K562 (cell line): ENCODE results near the gene FOXO3. TPM values are rescaled to one million over a fixed set of nuclear protein-coding genes. Genes with fewer than 3 reads are reported as not detected.

Experiments used
- ATAC-seq: fragments of 200-7000 bp; cut with Tn5 transposase; 3 replicates; pipeline ENCODE4 v1.9.1; 2020; ENCODE audit warnings: moderate library complexity
- BruUV-seq: library from RNA; stranded (reverse); fragments of 400-500 nt; replicated peaks from 2 replicates; lab custom pipeline; 2021; lab: Mats Ljungman, UMichigan
- CTCF ChIA-PET: fragments of 300-600 bp; formaldehyde crosslinking; extraction: SDS; loops from one replicate; lab custom pipeline; 2021; ENCODE audit warnings: low intra/inter-chr PET ratio; lab: Yijun Ruan, JAX
- POLR2A ChIA-PET: fragments of 300-600, 350-650 bp; sonication (Branson Sonifier 250); formaldehyde crosslinking; extraction: SDS; loops from one replicate; lab custom pipeline; 2021; ENCODE audit warnings: antibody characterized with exemption, inconsistent platforms; lab: Yijun Ruan, JAX
- DNase-seq, 4 experiments: peaks; one replicate each; pipeline versions ENCODE4 v3.0.0 to v3.0.0-alpha.2; 2011 to 2018; ENCODE audit warnings: low spot score in 3 of 4, mixed read lengths in 3 of 4; ENCODE audit errors: extremely low read depth in 1 of 4
- FAIRE-seq: peaks from 2 replicates; lab custom pipeline; 2011; peaks lifted over from hg19 to GRCh38; lab: Jason Lieb, UNC
- H2AFZ ChIP-seq: 2 replicates; pipeline ENCODE4 v1.6.0; 2011; ENCODE audit warnings: low read depth, low read length, control low read depth, inconsistent platforms
- H3K27ac ChIP-seq: fragments of 200-600 bp; 3 replicates; pipeline ENCODE4 v1.8.0; 2011; ENCODE audit warnings: low read depth, mild to moderate bottlenecking, control low read depth, inconsistent platforms, low read length, moderate library complexity, mixed read lengths; ENCODE audit errors: extremely low read depth
- H3K27me3 ChIP-seq, 2 experiments: fragments of 300-600 bp in 1 of 2; 2 replicates in 1 of 2; 3 replicates in 1 of 2; pipeline versions ENCODE4 v1.6.0 to v1.8.0; 2011; ENCODE audit warnings: inconsistent platforms in 2 of 2, low read length in 2 of 2, mild to moderate bottlenecking in 1 of 2, mixed read lengths in 1 of 2, moderate library complexity in 1 of 2; ENCODE audit not compliant: control insufficient read depth in 2 of 2, insufficient read depth in 2 of 2
- H3K36me3 ChIP-seq: fragments of 300-600 bp; 3 replicates; pipeline ENCODE4 v1.8.0; 2011; ENCODE audit warnings: mild to moderate bottlenecking, low read length, inconsistent platforms; ENCODE audit not compliant: control insufficient read depth, insufficient read depth
- H3K4me1 ChIP-seq, 2 experiments: fragments of 200-600 bp in 1 of 2; replicated peaks in 1 of 2; 2 replicates in 1 of 2; 3 replicates in 1 of 2; pipeline versions ENCODE4 v1.5.1 to v1.8.0; 2011; ENCODE audit warnings: inconsistent platforms in 2 of 2, low read length in 2 of 2, mild to moderate bottlenecking in 1 of 2, mixed read lengths in 1 of 2, moderate library complexity in 1 of 2; ENCODE audit not compliant: control insufficient read depth in 2 of 2, insufficient read depth in 2 of 2
- H3K4me2 ChIP-seq: 2 replicates; pipeline ENCODE4 v1.6.1; 2011; ENCODE audit warnings: low read length, control low read depth, inconsistent platforms, mixed read lengths; ENCODE audit not compliant: insufficient read depth
- H3K4me3 ChIP-seq: fragments of 200-600 bp; sonication (generic), shearing (Covaris generic); 2 replicates; pipeline ENCODE4 v1.5.1; 2016; ENCODE audit warnings: control low read depth, inconsistent platforms
- H3K79me2 ChIP-seq: fragments of 200-600 bp; 3 replicates; pipeline ENCODE4 v1.8.0; 2011; ENCODE audit warnings: low read length, inconsistent platforms; ENCODE audit not compliant: control insufficient read depth, insufficient read depth
- H3K9ac ChIP-seq, 2 experiments: 2 replicates each; pipeline versions ENCODE4 v1.6.0 to v1.6.1; 2011; ENCODE audit warnings: low read depth in 2 of 2, low read length in 2 of 2, control low read depth in 1 of 2, inconsistent platforms in 1 of 2, mild to moderate bottlenecking in 1 of 2, mixed read lengths in 1 of 2; ENCODE audit not compliant: insufficient read depth in 1 of 2
- H3K9me1 ChIP-seq: one replicate; pipeline ENCODE4 v1.6.0; 2011; ENCODE audit warnings: inconsistent platforms, mild to moderate bottlenecking, low read length, moderate library complexity; ENCODE audit not compliant: control insufficient read depth, insufficient read depth
- H3K9me3 ChIP-seq: replicated peaks from 2 replicates; pipeline ENCODE4 v1.5.1; 2011; ENCODE audit warnings: low read depth, low read length, inconsistent platforms; ENCODE audit not compliant: control insufficient read depth, insufficient read depth
- H4K20me1 ChIP-seq: replicated peaks from 2 replicates; pipeline ENCODE4 v1.6.1; 2011; ENCODE audit warnings: low read length, inconsistent platforms, mixed read lengths; ENCODE audit not compliant: control insufficient read depth, insufficient read depth
- CHD2 ChIP-seq: IDR thresholded peaks from 2 replicates; pipeline ENCODE4 v1.6.1; 2011; ENCODE audit warnings: low read depth, low read length
- ELF4 ChIP-seq: fragments of 450-650 bp; formaldehyde crosslinking; IDR thresholded peaks from 2 replicates; pipeline ENCODE4 v1.4.0; 2022; ENCODE audit warnings: missing genetic modification characterization
- PCBP2 ChIP-seq: fragments of 200-400 bp; formaldehyde crosslinking; IDR thresholded peaks from 2 replicates; pipeline ENCODE4 v1.6.1; 2018; ENCODE audit warnings: low read length, low read depth, mild to moderate bottlenecking, moderate library complexity; ENCODE audit not compliant: poor library complexity, severe bottlenecking
- SAP30 ChIP-seq: fragments of 200-600 bp; sonication (generic); IDR thresholded peaks from 2 replicates; pipeline ENCODE4 v1.6.1; 2012; ENCODE audit warnings: borderline replicate concordance, low read depth, mild to moderate bottlenecking, moderate library complexity, low read length, control low read depth, inconsistent platforms; ENCODE audit not compliant: insufficient read depth, poor library complexity, severe bottlenecking
- SRSF7 ChIP-seq: fragments of 200-400 bp; formaldehyde crosslinking; optimal IDR thresholded peaks from 2 replicates; pipeline ENCODE3; 2017; ENCODE audit warnings: mild to moderate bottlenecking, low read depth, low read length
- TAF15 ChIP-seq: fragments of 200-400 bp; formaldehyde crosslinking; IDR thresholded peaks from 2 replicates; pipeline ENCODE4 v1.6.1; 2017; ENCODE audit warnings: mild to moderate bottlenecking, low read depth, low read length, moderate library complexity
- ZC3H8 ChIP-seq: fragments of 450-650 bp; IDR thresholded peaks from 2 replicates; pipeline ENCODE4 v1.6.1; 2017
- ZNF263 ChIP-seq: sonication (generic); formaldehyde crosslinking; IDR thresholded peaks from 2 replicates; pipeline ENCODE4 v1.8.0; 2022; ENCODE audit warnings: mild to moderate bottlenecking, missing genetic modification reagents, borderline replicate concordance
- WGBS: fragments of 100-300 bp; shearing (Covaris generic); methylation state at CpG from one replicate; pipeline ENCODE4 v1.1.6; 2016; ENCODE audit warnings: low coverage, mixed read lengths; ENCODE audit not compliant: insufficient coverage; ENCODE audit errors: missing lambda C conversion rate; 5-methylcytosine and 5-hydroxymethylcytosine counted together
- in situ Hi-C: fragments of 300-500 bp; cut with MboI; formaldehyde crosslinking; loops from 4 replicates; pipeline ENCODE4 v1.15.0; 2018; ENCODE audit warnings: inconsistent platforms, mixed read lengths
- intact Hi-C: fragments of 100-400 bp; cut with micrococcal nuclease; formaldehyde crosslinking; loops from 2 replicates; pipeline ENCODE4 v1.14.2; 2022
- polyA plus RNA-seq, 8 experiments: library from polyadenylated mRNA; depleted of rRNA in 4 of 8; stranded (reverse) in 5 of 8; unstranded in 3 of 8; fragments of >200 nt; fragmentation: Nextera tagmentation in 2 of 8; fragmentation: Illumina TruSeq in 1 of 8; extraction: Ambion mirVana in 2 of 8; extraction: Trizol in 1 of 8; gene quantifications; 2 replicates each; pipeline versions ENCODE4 v1.2.1 to v1.2.3, GENCODE V29; 2011 to 2014; ENCODE audit warnings: inconsistent platforms in 1 of 8, missing spikeins in 1 of 8
- total RNA-seq, 7 experiments: library from RNA; depleted of rRNA in 6 of 7; stranded (reverse); fragments of >200 nt in 6 of 7; fragmentation: Illumina TruSeq in 2 of 7; extraction: Trizol in 2 of 7; gene quantifications; 2 replicates each; pipeline versions ENCODE4 v1.2.1 to v1.2.3, GENCODE V29; 2011 to 2021; ENCODE audit warnings: low replicate concordance in 1 of 7
- TF ChIP-seq, protein P1 (sequence below): fragments of 250-450 bp; sonication (Bioruptor Pico); IDR thresholded peaks from 2 replicates; pipeline ENCODE4 v1.5.0; 2022; ENCODE audit warnings: mild to moderate bottlenecking

The FOXO3 gene
- total and polyA plus RNA-seq, 9 of the 15 experiments (the other 6 are each of a cell fraction or from before 2014, with no cell fraction given): 3.0 to 14.6 (median 6.0) TPM

DNA sequence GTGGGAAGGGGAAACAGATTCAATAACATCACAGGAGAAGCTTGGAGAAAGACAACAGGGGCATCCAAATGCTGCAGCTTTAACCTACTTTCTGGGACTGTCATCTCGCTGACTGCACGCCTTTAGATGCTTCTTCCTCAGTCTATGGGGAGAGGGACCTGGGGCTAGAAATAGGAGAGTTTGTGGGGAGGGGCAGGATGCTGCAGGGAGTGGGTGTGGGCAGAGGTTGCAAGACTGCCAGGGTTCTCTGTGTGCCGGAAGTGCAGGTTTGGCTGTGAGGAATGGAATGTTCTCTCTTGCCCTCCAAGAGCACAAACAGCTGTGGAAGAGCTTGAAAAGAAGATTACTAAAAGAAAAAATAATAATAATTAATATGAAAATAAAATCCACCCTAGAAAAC, 93.2 kb downstream of the FOXO3 start:
- intact Hi-C loops: no loop called here
- Histone ChIP-seq H3K4me1 (no peaks in the 10 kb centered on the region), H3K9ac (no peak overlapping the region), H3K4me2 (no peak overlapping the region), H3K9me3 (no peaks in the 10 kb centered on the region), H3K79me2 (no peaks in the 10 kb centered on the region), H3K9me1 (no peaks in the 10 kb centered on the region), H4K20me1 (no peaks in the 10 kb centered on the region; the same call in 1 of the 2 replicates), H3K36me3 (no peaks in the 10 kb centered on the region), H2AFZ (no peak overlapping the region), H3K27me3 (no peaks in the 10 kb centered on the region), H3K27ac (no peak overlapping the region), H3K4me3 (no peak overlapping the region)
- BruUV-seq: no TSS peak
- ChIA-PET CTCF (no interaction called here), POLR2A (interaction anchor here (1.1 kb wide), 1 partner anchor 47 kb away, joined by 6 read pairs; no protein-coding TSS in a partner anchor)
- DNase-seq (no peak), ATAC-seq (no peak), FAIRE-seq (no peak)
- in situ Hi-C loops: no loop called here
- TF ChIP-seq PCBP2: no peak
- no peak for TF ChIP-seq ELF4 (CRISPR knock-in tag)
- TF ChIP-seq, protein P1, sequence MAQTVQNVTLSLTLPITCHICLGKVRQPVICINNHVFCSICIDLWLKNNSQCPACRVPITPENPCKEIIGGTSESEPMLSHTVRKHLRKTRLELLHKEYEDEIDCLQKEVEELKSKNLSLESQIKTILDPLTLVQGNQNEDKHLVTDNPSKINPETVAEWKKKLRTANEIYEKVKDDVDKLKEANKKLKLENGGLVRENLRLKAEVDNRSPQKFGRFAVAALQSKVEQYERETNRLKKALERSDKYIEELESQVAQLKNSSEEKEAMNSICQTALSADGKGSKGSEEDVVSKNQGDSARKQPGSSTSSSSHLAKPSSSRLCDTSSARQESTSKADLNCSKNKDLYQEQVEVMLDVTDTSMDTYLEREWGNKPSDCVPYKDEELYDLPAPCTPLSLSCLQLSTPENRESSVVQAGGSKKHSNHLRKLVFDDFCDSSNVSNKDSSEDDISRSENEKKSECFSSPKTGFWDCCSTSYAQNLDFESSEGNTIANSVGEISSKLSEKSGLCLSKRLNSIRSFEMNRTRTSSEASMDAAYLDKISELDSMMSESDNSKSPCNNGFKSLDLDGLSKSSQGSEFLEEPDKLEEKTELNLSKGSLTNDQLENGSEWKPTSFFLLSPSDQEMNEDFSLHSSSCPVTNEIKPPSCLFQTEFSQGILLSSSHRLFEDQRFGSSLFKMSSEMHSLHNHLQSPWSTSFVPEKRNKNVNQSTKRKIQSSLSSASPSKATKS (CRISPR knock-in tag): no peak
- no peak for TF ChIP-seq CHD2
- TF ChIP-seq TAF15: no peak
- TF ChIP-seq SRSF7: no peak
- no peak for TF ChIP-seq SAP30
- no peak for TF ChIP-seq ZC3H8
- no peak for TF ChIP-seq ZNF263 (CRISPR knock-in tag)
- WGBS: 29% methylated on average over 3 of the region's 3 CpGs
